HL-60/S4 treated with retinoic acid at 250 ng/mL for 4 days and 3 days (cell line): ENCODE results near the gene ACOT7.
"Not testable (repeated sequence)": the region's sequence is repeated elsewhere in the genome, so short reads cannot be mapped to it uniquely, and the experiment has no call there.

Source experiments
- in situ Hi-C: fragments of 300-500 bp; cut with MboI; formaldehyde crosslinking; loops from 2 replicates; pipeline ENCODE4 v1.7.0; 2022; ENCODE audit warnings: low sequenced_read_pairs

Gene ACOT7

GRCh38 chr1:6401673-6402072 lies 8.1 kb upstream of the ACOT7 start:
- in situ Hi-C loops = no loop called here

GRCh38 chr1:6399294-6399693 lies 5.7 kb upstream of the ACOT7 start:
- in situ Hi-C loops = no loop called here

GRCh38 chr1:6397844-6398441 lies 4.4 kb upstream of the ACOT7 start:
- in situ Hi-C loops = no loop called here

GRCh38 chr1:6396998-6397397 lies 3.4 kb upstream of the ACOT7 start:
- in situ Hi-C loops = no loop called here

- in situ Hi-C loops = not testable (repeated sequence)
These were observed 2.2 kb upstream of the ACOT7 start for GRCh38 chr1:6395781-6396244.

GRCh38 chr1:6395130-6395529 lies 1.6 kb upstream of the ACOT7 start:
- in situ Hi-C loops = not testable (repeated sequence)

- in situ Hi-C loops = no loop called here
These were observed 663 bp downstream of the ACOT7 start for GRCh38 chr1:6392809-6393399.

GRCh38 chr1:6391951-6392808 lies 1.4 kb downstream of the ACOT7 start:
- in situ Hi-C loops = no loop called here

- in situ Hi-C loops = no loop called here
These were observed 3.6 kb downstream of the ACOT7 start for GRCh38 chr1:6389971-6390370.

GRCh38 chr1:6386371-6386949 lies 7.1 kb downstream of the ACOT7 start:
- in situ Hi-C loops = no loop called here

- in situ Hi-C loops = no loop called here
These were observed 7.9 kb downstream of the ACOT7 start for GRCh38 chr1:6385488-6386191.

GRCh38 chr1:6384962-6385361 lies 8.6 kb downstream of the ACOT7 start:
- in situ Hi-C loops = no loop called here

- in situ Hi-C loops = no loop called here
These were observed 9.4 kb downstream of the ACOT7 start for GRCh38 chr1:6384135-6384534.

- in situ Hi-C loops = no loop called here
These were observed 13.5 kb downstream of the ACOT7 start for GRCh38 chr1:6380037-6380436.

GRCh38 chr1:6378096-6378746 lies 15.3 kb downstream of the ACOT7 start:
- in situ Hi-C loops = no loop called here

- in situ Hi-C loops = no loop called here
These were observed 19.4 kb downstream of the ACOT7 start for GRCh38 chr1:6373961-6374720.

- in situ Hi-C loops = not testable (repeated sequence)
These were observed 21.3 kb downstream of the ACOT7 start for GRCh38 chr1:6372236-6372635.

- in situ Hi-C loops = no loop called here
These were observed 23.6 kb downstream of the ACOT7 start for GRCh38 chr1:6370006-6370405.

- in situ Hi-C loops = no loop called here
These were observed 26.1 kb downstream of the ACOT7 start for GRCh38 chr1:6367381-6368012.
